HG02970 (cell line): ENCODE data around the gene TLCD3B.

Experiments used
- ATAC-seq: cut with Tn5 transposase; IDR thresholded peaks from one replicate; pipeline ENCODE4 v1.9.1; 2021; ENCODE audit warnings: mild to moderate bottlenecking, moderate library complexity, moderate number of reproducible peaks; ENCODE audit not compliant: unreplicated experiment, low FRiP score

Gene TLCD3B, protein sequence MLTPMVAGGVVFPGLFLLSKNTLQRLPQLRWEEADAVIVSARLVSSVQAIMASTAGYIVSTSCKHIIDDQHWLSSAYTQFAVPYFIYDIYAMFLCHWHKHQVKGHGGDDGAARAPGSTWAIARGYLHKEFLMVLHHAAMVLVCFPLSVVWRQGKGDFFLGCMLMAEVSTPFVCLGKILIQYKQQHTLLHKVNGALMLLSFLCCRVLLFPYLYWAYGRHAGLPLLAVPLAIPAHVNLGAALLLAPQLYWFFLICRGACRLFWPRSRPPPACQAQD

DNA sequence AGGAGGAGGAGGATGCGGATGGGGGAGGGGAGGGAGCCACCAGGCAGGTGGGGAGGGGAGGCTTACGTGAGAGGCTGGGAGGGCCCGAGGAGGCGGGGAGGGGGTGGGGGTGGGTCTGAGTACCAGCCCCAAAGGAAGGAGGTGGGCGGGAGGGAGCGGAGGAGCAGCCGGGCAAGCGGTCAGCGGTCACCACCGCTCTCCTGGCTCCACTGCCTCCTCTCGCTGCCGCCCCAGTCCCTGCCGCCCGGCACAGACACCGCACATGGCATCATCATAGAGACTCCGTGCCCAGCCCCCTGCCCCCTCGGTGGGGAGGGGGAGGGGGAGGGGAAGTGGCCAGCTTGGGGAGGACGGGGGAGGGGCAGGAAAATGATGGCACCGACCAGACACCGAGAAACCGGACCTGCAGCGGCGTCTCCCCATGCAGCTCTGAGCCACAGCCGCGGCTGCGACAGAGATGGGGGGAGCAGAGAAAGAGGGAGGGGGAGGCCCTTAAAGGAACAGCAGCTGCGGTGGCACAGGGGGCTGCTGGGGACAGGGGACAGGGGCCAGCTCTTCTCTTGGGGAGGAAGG, at the start of gene TLCD3B:
Gene TLCD3B, minus strand, starts transcription at position 431 of the 573 bp plus-strand sequence. CDS start 744 bp downstream, outside the sequence.
- ATAC-seq = no peak

DNA sequence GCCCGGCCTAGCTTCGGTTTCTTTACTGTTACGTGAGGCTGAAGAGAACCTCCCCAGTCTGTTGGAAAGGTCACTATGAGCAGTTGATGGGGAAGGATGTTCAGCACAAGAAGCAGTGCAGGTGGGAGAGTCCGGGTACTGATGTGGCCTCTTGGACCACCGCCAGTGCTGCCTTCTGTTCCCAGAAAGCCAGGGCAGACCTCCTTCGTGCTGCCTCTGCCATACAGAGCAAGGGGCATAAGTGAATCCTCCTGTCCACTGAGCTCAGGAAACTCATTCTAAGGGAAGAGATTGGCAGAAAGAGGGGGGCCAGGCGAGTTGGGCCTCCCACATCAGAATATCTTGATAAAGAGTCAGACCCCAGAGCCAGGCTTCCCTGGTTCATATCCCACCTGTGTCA, 48.4 kb upstream of the TLCD3B start:
- no peak for ATAC-seq

DNA sequence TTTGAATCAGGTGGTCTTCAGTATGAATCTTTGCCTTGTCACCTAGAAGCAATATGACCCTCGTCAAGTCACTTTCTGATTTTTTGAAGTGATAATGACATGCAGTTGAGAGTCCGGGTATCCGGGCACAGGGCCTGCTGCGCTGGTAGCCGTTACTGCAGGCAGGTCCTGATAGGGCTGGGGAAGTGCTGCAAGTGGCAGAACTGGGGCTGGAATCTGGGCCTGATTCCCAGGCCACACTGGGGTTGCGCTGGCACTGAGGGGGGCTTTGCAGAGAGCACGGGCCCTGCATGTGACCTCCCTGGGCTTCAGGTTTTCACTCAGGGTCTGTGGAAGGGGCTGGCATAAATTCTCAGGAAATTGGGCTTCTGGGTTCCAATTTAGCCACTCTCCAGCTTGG, 47.7 kb upstream of the TLCD3B start:
- ATAC-seq = no peak

GRCh38 chr16:30077656-30078055, 46.6 kb upstream of the TLCD3B start:
- no peak for ATAC-seq

GRCh38 chr16:30076276-30076791, 45.3 kb upstream of the TLCD3B start:
- ATAC-seq = peak; percentile 19

- ATAC-seq = peak; percentile 76
Measured at GRCh38 chr16:30075503-30076275, 44.6 kb upstream of the TLCD3B start, which contains the start of gene PPP4C. Gene PPP4C, plus strand, starts transcription at chr16:30075994. Its CDS starts 384 bp downstream, at chr16:30076378.

- ATAC-seq = no peak
Measured at GRCh38 chr16:30070490-30070889, 39.4 kb upstream of the TLCD3B start.

- no peak for ATAC-seq
Measured at GRCh38 chr16:30069611-30070462, 38.8 kb upstream of the TLCD3B start.

GRCh38 chr16:30068750-30069610, 37.9 kb upstream of the TLCD3B start:
- ATAC-seq = no peak

DNA sequence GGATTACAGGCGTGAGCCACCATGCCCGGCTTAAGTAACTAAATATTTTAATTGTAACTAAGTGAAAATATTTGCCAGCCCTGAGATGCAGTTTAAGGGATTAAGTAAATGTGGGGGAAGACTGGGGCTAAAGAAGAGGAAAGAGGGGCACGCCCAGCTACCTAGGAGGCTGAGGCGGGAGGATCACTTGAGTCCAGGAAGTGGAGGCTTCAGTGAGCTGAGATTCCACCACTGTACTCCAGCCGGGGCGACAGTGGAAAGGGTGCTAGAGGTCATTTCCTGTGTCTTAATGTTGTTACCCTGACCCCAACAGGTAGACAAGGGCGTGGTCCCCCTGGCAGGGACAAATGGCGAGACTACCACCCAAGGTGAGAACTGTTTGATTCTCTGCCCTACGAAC, 37.3 kb upstream of the TLCD3B start:
- no peak for ATAC-seq

DNA sequence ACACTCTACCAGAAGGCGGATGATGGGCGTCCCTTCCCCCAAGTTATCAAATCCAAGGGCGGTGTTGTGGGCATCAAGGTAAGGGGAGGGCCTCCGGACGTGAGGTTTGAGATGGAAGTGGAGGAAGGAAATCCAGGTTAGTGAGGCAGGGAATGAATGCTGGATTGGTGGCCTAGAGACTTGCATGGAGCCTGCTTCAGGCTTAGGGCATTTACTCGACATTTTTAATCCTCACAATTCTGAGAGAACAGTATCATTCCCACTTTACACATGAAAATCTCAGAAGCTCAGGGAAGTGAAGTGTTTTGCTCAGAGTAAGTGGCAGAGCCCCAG, 36.5 kb upstream of the TLCD3B start:
- ATAC-seq = no peak

- no peak for ATAC-seq
Measured at GRCh38 chr16:30066761-30067583, 35.9 kb upstream of the TLCD3B start.

GRCh38 chr16:30065943-30066760, 35.1 kb upstream of the TLCD3B start:
- ATAC-seq = no peak

GRCh38 chr16:30065102-30065942, 34.3 kb upstream of the TLCD3B start, which contains the start of gene ALDOA:
Gene ALDOA, plus strand, starts transcription at chr16:30065760. Its CDS starts 1,138 bp downstream, at chr16:30066898.
- ATAC-seq = peak; percentile 70

- no peak for ATAC-seq
Measured at GRCh38 chr16:30064729-30065101, 33.6 kb upstream of the TLCD3B start.

DNA sequence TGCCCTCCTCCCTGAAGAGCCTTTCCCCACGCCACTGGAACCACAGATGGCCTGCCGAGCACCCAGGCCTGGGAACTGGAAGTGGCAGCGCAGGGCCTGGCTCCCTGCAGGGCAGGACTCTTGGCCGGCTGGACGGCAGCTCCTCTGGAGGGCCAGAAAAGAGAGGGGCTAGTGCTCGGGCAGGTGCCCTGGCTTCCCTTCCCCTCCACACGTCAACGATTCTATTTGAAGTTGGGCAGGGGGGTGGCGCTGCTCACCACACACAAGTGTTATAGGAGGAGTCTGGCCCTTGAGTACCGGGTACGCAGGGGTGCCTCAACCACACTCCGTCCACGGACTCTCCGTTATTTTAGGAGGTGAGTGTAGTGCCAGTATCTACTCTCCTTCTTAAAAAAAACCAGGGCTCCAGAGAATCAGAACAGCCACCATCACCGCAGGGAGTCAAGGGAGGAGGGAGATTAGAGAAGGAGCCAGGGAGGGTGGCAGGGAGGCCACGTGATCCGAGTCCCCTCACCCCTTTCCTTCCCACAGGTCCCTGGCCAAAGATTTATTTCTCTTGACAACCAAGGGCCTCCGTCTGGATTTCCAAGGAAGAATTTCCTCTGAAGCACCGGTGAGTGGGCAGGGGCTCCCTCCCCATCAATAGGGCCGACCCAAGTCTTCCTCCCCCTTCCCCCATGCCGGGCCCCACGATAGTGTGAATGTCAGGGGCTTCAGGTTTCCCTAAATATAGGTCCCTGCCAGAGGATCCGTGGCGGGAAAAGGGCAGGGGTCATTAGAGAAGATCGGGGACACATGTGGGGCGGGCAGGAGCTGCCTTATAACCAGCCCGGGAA, 33.0 kb upstream of the TLCD3B start:
- peak; percentile 29 for ATAC-seq
